Neural progenitor cell (in vitro differentiated cells): ENCODE measurements around the gene DNASE1L3. TPM values are rescaled to one million over a fixed set of nuclear protein-coding genes. Genes with fewer than 3 reads are reported as not detected.

Experiments
- DNase-seq: peaks from one replicate; pipeline ENCODE4 v3.0.0-alpha.2; 2016; ENCODE audit warnings: low spot score
- H2AFZ ChIP-seq: fragments of 200-600 bp; sonication (generic); replicated peaks from 2 replicates; pipeline ENCODE4 v1.6.1; 2016; ENCODE audit warnings: antibody characterized with exemption
- H3F3A ChIP-seq: fragments of 200-600 bp; sonication (generic); 2 replicates; pipeline ENCODE4 v1.6.1; 2016; ENCODE audit warnings: antibody characterized with exemption, low read depth
- H3K27ac ChIP-seq: fragments of 200-600 bp; sonication (generic); 2 replicates; pipeline ENCODE4 v1.5.1; 2016; ENCODE audit warnings: mild to moderate bottlenecking
- H3K27me3 ChIP-seq: fragments of 200-600 bp; sonication (generic); 2 replicates; pipeline ENCODE4 v1.6.1; 2016; ENCODE audit warnings: mild to moderate bottlenecking, moderate library complexity
- H3K36me3 ChIP-seq: fragments of 200-600 bp; sonication (generic); 2 replicates; pipeline ENCODE4 v1.5.1; 2016
- H3K4me1 ChIP-seq: fragments of 200-600 bp; sonication (generic); 2 replicates; pipeline ENCODE4 v1.6.1; 2016; ENCODE audit warnings: mixed run types
- H3K4me2 ChIP-seq: fragments of 200-600 bp; sonication (generic); 2 replicates; pipeline ENCODE4 v1.6.1; 2016
- H3K4me3 ChIP-seq: fragments of 200-600 bp; sonication (generic); 2 replicates; pipeline ENCODE4 v1.5.1; 2016
- H3K79me2 ChIP-seq: fragments of 200-600 bp; sonication (generic); 2 replicates; pipeline ENCODE4 v1.6.1; 2016; ENCODE audit warnings: low read depth
- H3K9ac ChIP-seq: fragments of 200-600 bp; sonication (generic); 2 replicates; pipeline ENCODE4 v1.6.1; 2016
- H3K9me3 ChIP-seq: fragments of 200-600 bp; sonication (generic); 2 replicates; pipeline ENCODE4 v1.5.1; 2016; ENCODE audit warnings: low read depth
- H4K20me1 ChIP-seq: fragments of 200-600 bp; sonication (generic); 2 replicates; pipeline ENCODE4 v1.6.1; 2016; ENCODE audit warnings: low read depth
- H3K27ac Mint-ChIP-seq: 3 replicates; pipeline ENCODE4 v1.8.0; 2021; ENCODE audit warnings: mixed read lengths
- H3K27me3 Mint-ChIP-seq: 2 replicates; pipeline ENCODE4 v1.8.0; 2022; ENCODE audit warnings: low read depth, mild to moderate bottlenecking, inconsistent platforms, moderate library complexity, mixed read lengths; ENCODE audit not compliant: insufficient read depth
- H3K36me3 Mint-ChIP-seq: 3 replicates; pipeline ENCODE4 v1.8.0; 2021; ENCODE audit warnings: mixed read lengths
- H3K4me1 Mint-ChIP-seq: 3 replicates; pipeline ENCODE4 v1.8.0; 2021; ENCODE audit warnings: mixed read lengths
- H3K4me3 Mint-ChIP-seq: 3 replicates; pipeline ENCODE4 v1.8.0; 2021; ENCODE audit warnings: mild to moderate bottlenecking, moderate library complexity, mixed read lengths
- H3K9me3 Mint-ChIP-seq: 3 replicates; pipeline ENCODE4 v1.8.0; 2020; ENCODE audit warnings: mixed read lengths
- EZH2 ChIP-seq: fragments of 200-600 bp; sonication (generic); IDR thresholded peaks from 2 replicates; pipeline ENCODE4 v1.6.1; 2017; ENCODE audit warnings: antibody characterized with exemption, mild to moderate bottlenecking, moderate library complexity
- EZH2phosphoT487 ChIP-seq: fragments of 200-600 bp; sonication (generic); IDR thresholded peaks from 2 replicates; pipeline ENCODE4 v1.6.1; 2017; ENCODE audit warnings: antibody characterized with exemption
- total RNA-seq: library from RNA; depleted of rRNA; stranded (reverse); fragments of >200 nt; gene quantifications from 2 replicates; pipeline ENCODE4 v1.2.3, GENCODE V29; 2015; ENCODE audit warnings: low replicate concordance
- TF ChIP-seq, protein P1 (sequence below): fragments of 200-600 bp; sonication (generic); IDR thresholded peaks from 2 replicates; pipeline ENCODE4 v1.5.1; 2017; ENCODE audit warnings: antibody characterized with exemption, mild to moderate bottlenecking

Gene DNASE1L3, protein sequence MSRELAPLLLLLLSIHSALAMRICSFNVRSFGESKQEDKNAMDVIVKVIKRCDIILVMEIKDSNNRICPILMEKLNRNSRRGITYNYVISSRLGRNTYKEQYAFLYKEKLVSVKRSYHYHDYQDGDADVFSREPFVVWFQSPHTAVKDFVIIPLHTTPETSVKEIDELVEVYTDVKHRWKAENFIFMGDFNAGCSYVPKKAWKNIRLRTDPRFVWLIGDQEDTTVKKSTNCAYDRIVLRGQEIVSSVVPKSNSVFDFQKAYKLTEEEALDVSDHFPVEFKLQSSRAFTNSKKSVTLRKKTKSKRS
- not detected in 2 replicates for total RNA-seq

DNA sequence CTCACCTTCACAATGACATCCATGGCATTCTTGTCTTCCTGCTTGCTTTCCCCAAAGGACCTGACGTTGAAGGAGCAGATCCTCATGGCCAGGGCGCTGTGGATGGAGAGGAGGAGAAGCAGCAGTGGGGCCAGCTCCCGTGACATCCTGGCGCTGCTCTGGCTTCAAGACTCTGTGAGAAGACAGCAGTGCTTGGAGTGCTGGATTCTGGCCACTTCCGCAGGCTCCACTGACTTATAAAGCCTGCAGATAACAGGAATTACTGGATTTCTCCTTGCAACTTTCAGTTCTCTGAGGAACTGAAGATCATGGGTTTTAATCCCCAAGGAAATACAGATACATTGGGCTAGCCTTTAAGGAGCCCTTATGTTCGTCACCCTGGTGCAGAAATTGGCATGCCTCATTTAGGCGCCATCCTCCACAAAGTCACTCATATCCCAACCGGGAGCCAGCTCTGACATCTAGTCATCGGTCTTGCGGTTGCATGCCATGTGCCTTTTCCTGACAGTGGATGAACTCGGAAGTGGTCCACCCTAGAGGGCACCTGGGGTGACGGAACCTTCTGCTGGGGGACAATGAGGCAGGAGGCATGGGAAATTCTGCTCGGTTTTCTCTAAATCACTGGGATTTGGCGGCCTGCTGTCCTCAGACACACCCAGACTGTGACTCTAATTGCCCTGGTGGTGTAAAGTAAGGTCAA lies at the start of gene DNASE1L3:
Gene DNASE1L3 (minus strand): TSS at position 212 of the 700 bp plus-strand sequence. CDS start 66 bp downstream, at position 146.
- Histone ChIP-seq H3K27me3 (no peaks in the 10 kb centered on the region), H3K4me2 (no peak within 1 kb of the TSS), H3K9me3 (no peaks in the 10 kb centered on the region), H3F3A (no peaks in the 10 kb centered on the region), H3K36me3 (no peaks in the 10 kb centered on the region), H4K20me1 (no peaks in the 10 kb centered on the region), H3K79me2 (no peaks in the 10 kb centered on the region), H3K9ac (no peak within 1 kb of the TSS), H2AFZ (no peak within 1 kb of the TSS), H3K4me1 (no peaks in the 10 kb centered on the region), H3K27ac (no peak within 1 kb of the TSS), H3K4me3 (no peak within 1 kb of the TSS)
- Mint-ChIP-seq H3K36me3 (no peaks in the 10 kb centered on the region), H3K4me3 (no peak within 1 kb of the TSS), H3K27me3 (peaks cover 3% of the 10 kb centered on the region), H3K27ac (no peak within 1 kb of the TSS), H3K4me1 (no peaks in the 10 kb centered on the region), H3K9me3 (no peaks in the 10 kb centered on the region)
- no peak for TF ChIP-seq EZH2phosphoT487
- TF ChIP-seq, protein P1, sequence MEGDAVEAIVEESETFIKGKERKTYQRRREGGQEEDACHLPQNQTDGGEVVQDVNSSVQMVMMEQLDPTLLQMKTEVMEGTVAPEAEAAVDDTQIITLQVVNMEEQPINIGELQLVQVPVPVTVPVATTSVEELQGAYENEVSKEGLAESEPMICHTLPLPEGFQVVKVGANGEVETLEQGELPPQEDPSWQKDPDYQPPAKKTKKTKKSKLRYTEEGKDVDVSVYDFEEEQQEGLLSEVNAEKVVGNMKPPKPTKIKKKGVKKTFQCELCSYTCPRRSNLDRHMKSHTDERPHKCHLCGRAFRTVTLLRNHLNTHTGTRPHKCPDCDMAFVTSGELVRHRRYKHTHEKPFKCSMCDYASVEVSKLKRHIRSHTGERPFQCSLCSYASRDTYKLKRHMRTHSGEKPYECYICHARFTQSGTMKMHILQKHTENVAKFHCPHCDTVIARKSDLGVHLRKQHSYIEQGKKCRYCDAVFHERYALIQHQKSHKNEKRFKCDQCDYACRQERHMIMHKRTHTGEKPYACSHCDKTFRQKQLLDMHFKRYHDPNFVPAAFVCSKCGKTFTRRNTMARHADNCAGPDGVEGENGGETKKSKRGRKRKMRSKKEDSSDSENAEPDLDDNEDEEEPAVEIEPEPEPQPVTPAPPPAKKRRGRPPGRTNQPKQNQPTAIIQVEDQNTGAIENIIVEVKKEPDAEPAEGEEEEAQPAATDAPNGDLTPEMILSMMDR, result no peak
- no peak for TF ChIP-seq EZH2
- DNase-seq, result no peak

DNA sequence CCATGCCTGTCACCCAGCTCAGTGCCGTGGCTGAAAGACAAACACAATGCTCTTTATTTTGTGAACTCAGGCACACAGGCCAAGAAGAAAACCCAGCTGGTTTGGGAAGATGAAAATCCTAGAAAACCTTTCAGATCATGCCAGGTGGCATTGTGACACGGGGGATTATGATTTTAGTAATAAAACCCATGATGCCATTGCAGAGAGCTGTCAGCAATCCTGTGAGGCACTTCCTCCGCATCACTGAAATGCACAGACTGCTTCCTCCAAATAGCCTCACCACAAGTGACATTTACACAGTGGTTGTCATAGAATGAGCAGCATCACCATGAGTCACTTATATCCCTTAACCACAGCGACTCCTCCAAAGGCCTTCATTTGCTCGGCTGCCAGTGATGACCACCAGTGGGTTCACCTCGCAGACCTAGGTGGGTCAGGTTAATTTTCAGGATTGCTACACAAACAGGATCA lies 49.5 kb upstream of the DNASE1L3 start:
- Histone ChIP-seq H3K36me3 (no peaks in the 10 kb centered on the region), H4K20me1 (no peaks in the 10 kb centered on the region), H3K27me3 (no peaks in the 10 kb centered on the region), H2AFZ (no peak overlapping the region), H3K9me3 (no peaks in the 10 kb centered on the region), H3F3A (peaks cover 31% of the 10 kb centered on the region), H3K79me2 (no peaks in the 10 kb centered on the region), H3K4me3 (no peak overlapping the region), H3K4me2 (peak overlapping the region; percentile 26), H3K27ac (peak overlapping the region; percentile 63), H3K4me1 (peaks cover 36% of the 10 kb centered on the region), H3K9ac (no peak overlapping the region)
- peaks cover 3% of the 10 kb centered on the region for H3K36me3 Mint-ChIP-seq
- H3K27ac Mint-ChIP-seq, result no peak overlapping the region
- no peaks in the 10 kb centered on the region for H3K9me3 Mint-ChIP-seq
- peaks cover 25% of the 10 kb centered on the region for H3K4me1 Mint-ChIP-seq
- H3K27me3 Mint-ChIP-seq, result no peaks in the 10 kb centered on the region
- H3K4me3 Mint-ChIP-seq, result no peak overlapping the region
- peak; percentile 22 for DNase-seq
- TF ChIP-seq EZH2 (no peak), EZH2phosphoT487 (no peak)
- TF ChIP-seq, protein P1, result no peak

DNA sequence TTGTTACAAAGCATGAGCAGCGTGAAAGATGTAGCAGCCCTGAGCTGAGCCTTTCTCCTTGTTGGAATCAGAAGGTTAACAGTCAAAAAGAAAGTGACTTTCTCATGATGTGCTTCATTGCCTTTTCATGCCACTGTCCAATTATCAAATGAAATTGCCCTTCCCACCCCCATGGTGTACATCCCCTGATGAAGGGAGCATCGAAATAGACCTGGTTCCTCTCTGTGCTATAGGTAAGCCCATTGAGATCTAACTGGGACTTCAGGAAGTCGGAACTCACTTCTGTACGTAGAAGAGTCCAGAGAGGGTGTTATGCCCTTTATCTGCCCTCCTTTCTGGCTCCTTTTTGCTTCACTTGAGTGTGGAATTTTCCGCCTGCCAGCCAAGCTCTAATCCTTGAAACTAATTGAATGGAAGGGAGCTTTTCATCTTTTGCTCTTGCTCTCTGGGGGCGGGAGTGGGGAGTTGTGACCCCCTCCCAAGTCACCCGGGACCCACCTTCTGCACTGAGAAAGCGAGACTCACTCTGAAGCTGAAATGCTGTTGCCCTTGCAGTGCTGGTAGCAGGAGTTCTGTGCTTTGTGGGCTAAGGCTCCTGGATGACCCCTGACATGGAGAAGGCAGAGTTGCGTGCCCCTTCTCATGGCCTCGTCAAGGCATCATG lies 47.8 kb upstream of the DNASE1L3 start:
- peak overlapping the region; percentile 67 for H3K27ac Mint-ChIP-seq
- no peaks in the 10 kb centered on the region for H3K79me2 ChIP-seq
- no peaks in the 10 kb centered on the region for H3K36me3 ChIP-seq
- H3K4me3 ChIP-seq, result no peak overlapping the region
- DNase-seq, result peak; percentile 68
- TF ChIP-seq, protein P1, result no peak
- TF ChIP-seq EZH2phosphoT487, result no peak
- TF ChIP-seq EZH2, result no peak
- H3F3A ChIP-seq, result peaks cover 31% of the 10 kb centered on the region
- H3K9ac ChIP-seq, result no peak overlapping the region
- H3K4me1 Mint-ChIP-seq, result peaks cover 25% of the 10 kb centered on the region
- H3K27me3 Mint-ChIP-seq, result no peaks in the 10 kb centered on the region
- H3K4me2 ChIP-seq, result peak overlapping the region; percentile 52
- peaks cover 38% of the 10 kb centered on the region for H3K4me1 ChIP-seq
- H3K9me3 Mint-ChIP-seq, result no peaks in the 10 kb centered on the region
- no peaks in the 10 kb centered on the region for H4K20me1 ChIP-seq
- H3K36me3 Mint-ChIP-seq, result peaks cover 3% of the 10 kb centered on the region
- H3K4me3 Mint-ChIP-seq, result peak overlapping the region; percentile 39
- no peak overlapping the region for H2AFZ ChIP-seq
- H3K27ac ChIP-seq, result peak overlapping the region; percentile 33
- H3K27me3 ChIP-seq, result no peaks in the 10 kb centered on the region
- H3K9me3 ChIP-seq, result no peaks in the 10 kb centered on the region
